Measurements from ENCODE around the gene RPL31.

GRCh38 chr2:101052147-101052546, 50.1 kb downstream of the RPL31 start:
- TF ChIP-seq CTCF (IDR thresholded peaks at IDR 0.05) (no peak), POLR2A (IDR thresholded peaks at IDR 0.05) (no peak), EP300 (IDR thresholded peaks at IDR 0.05) (no peak), POLR2AphosphoS5 (IDR thresholded peaks at IDR 0.05) (no peak)

Data from gastroesophageal sphincter (tissue), 3 donors.